Heart right ventricle (tissue), 16 donors: ENCODE results near the gene ZNF780B. TPM values are rescaled to one million over a fixed set of nuclear protein-coding genes. Genes with fewer than 3 reads are reported as not detected.

ENCODE experiments used
- ATAC-seq, 8 donors: fragments of 200-7000 bp; cut with Tn5 transposase; one replicate each; pipeline ENCODE4 v1.9.1; 2020; ENCODE audit warnings: mild to moderate bottlenecking in 8 of 8, moderate library complexity in 8 of 8, moderate number of reproducible peaks in 1 of 8
- DNase-seq, 2 donors: peaks; one replicate each; pipeline ENCODE4 v3.0.0-alpha.2; 2020
- H3K27ac ChIP-seq, 10 donors: fragments of 200-600 bp; sonication (generic) in 2 of 10; one replicate each; pipeline versions ENCODE4 v1.5.0 to v1.8.0; 2020 to 2022; ENCODE audit warnings: mild to moderate bottlenecking in 3 of 10
- H3K27me3 ChIP-seq, 7 donors: fragments of 200-600 bp; one replicate each; pipeline ENCODE4 v1.8.0; 2021 to 2022; ENCODE audit warnings: mild to moderate bottlenecking in 2 of 7
- H3K36me3 ChIP-seq, 9 donors: fragments of 200-600 bp; sonication (generic) in 1 of 9; one replicate each; pipeline versions ENCODE4 v1.5.0 to v1.8.0; 2020 to 2022; ENCODE audit warnings: mild to moderate bottlenecking in 2 of 9
- H3K4me1 ChIP-seq, 9 donors: fragments of 200-600 bp; sonication (generic) in 1 of 9; one replicate each; pipeline versions ENCODE4 v1.5.0 to v1.8.0; 2020 to 2022; ENCODE audit warnings: mild to moderate bottlenecking in 4 of 9
- H3K4me3 ChIP-seq, 10 donors: fragments of 200-600 bp; sonication (generic) in 2 of 10; one replicate each; pipeline versions ENCODE4 v1.5.0 to v1.8.0; 2020 to 2022; ENCODE audit warnings: mild to moderate bottlenecking in 7 of 10, moderate library complexity in 2 of 10
- H3K9me3 ChIP-seq, 11 donors: fragments of 200-600 bp in 10 of 11; sonication (generic) in 2 of 11; one replicate each; pipeline versions ENCODE4 v1.5.0 to v1.8.0; 2013 to 2022; ENCODE audit warnings: mild to moderate bottlenecking in 2 of 11, control low read depth in 1 of 11, moderate library complexity in 1 of 11
- CTCF ChIP-seq, 9 donors: fragments of 200-600 bp; sonication (generic) in 2 of 9; IDR thresholded peaks; one replicate each; pipeline versions ENCODE4 v1.5.0 to v1.8.0; 2021 to 2022; ENCODE audit warnings: antibody characterized with exemption in 9 of 9, mild to moderate bottlenecking in 5 of 9, moderate library complexity in 1 of 9
- WGBS, 2 donors: extraction: QIAGEN DNeasy Blood & Tissue Kit; methylation state at CpG; one replicate each; pipeline ENCODE4 v1.1.7; 2013; ENCODE audit warnings: inconsistent platforms in 1 of 2; 5-methylcytosine and 5-hydroxymethylcytosine counted together
- intact Hi-C, 10 donors: fragments of 100-400 bp; cut with DNase I; formaldehyde crosslinking; loops; one replicate each; pipeline versions ENCODE4 v1.11.1 to v1.14.2; 2022
- polyA plus RNA-seq, 2 donors: library from polyadenylated mRNA; stranded (reverse); fragments of 200-250 nt; gene quantifications; one replicate each; pipeline ENCODE4 v1.2.3, GENCODE V29; 2013
- total RNA-seq, 10 donors: library from RNA; stranded (reverse); fragmentation: NEBNext Ultra II Directional in 3 of 10; extraction: Animal tissue kit (Norgen Biotek cat#: 25700) in 3 of 10; gene quantifications; one replicate each; pipeline versions ENCODE4 v1.2.1 to v1.2.4, GENCODE V29; 2021 to 2023
- donor health status: Arrhythmogenic right ventricular cardiomyopathy.
- donor health status: ischemic (EF 13 %, LVEDD 7.1; RV severe dilation, severe dysfunction).
- donor health status: healthy with polysubstance abuse.
- donor health status: DM: no; HTN: yes; CAD: no.
- donor health status: DM: no; HTN: no; CAD: no.
- donor health status: ischemic (EF 25% LVEDD 6.9; RV normal size, moderate dysfunction).
- donor health status: ischemic (EF 25% LVEDD 5.7; RV mildly dilated, moderate dysfunction).
- donor health status: healthy.
- donor health status: DM: yes; HTN: yes; CAD: no.
- donor health status: Ischemic cardiomyopathy.
- donor health status: ischemic (EF 35%, LVEDD 5.7; RV mildly dilated, moderate dysfunction).
- donor health status: nonischemic (EF 11% LVEDD 7.7; RV severe dilation, severe dysfunction).
- donor health status: DM: yes; HTN: yes; CAD: no.
- donor health status: PGD.
- donor health status: ischemic (EF 29% LVEDD 5.4; RV normal size, mild dysfunction).
- donor health status: nonischemic (EF 23%, LVEDD 6.1; RV moderate dilation, normal function).

ZNF780B gene
- total and polyA plus RNA-seq, 12 donors, result 3.1 to 29.7 (median 24.5) TPM

GRCh38 chr19:40026597-40026970 is 29.4 kb downstream of the ZNF780B start:
- peaks cover 0 to 13% (median 0%) of the 10 kb centered on the region in 9 donors for H3K36me3 ChIP-seq
- H3K27ac ChIP-seq, result no peak overlapping the region
- TF ChIP-seq CTCF (IDR thresholded peaks at IDR 0.05), result no peak
- H3K4me3 ChIP-seq, result no peak overlapping the region
- 86 to 97% methylated on average over 5 of the region's 5 CpGs for WGBS, 2 donors
- peaks cover under 1 to 100% (median 77%) of the 10 kb centered on the region in 11 donors for H3K9me3 ChIP-seq
- no peaks in the 10 kb centered on the region for H3K27me3 ChIP-seq
- no peaks in the 10 kb centered on the region for H3K4me1 ChIP-seq
- DNase-seq, result no peak
- intact Hi-C loops, result no loop called here
- no peak for ATAC-seq

- H3K4me3 ChIP-seq, result no peak overlapping the region
- H3K27ac ChIP-seq, result no peak overlapping the region
- peaks cover 0 to 8% (median 0%) of the 10 kb centered on the region in 9 donors for H3K36me3 ChIP-seq
- TF ChIP-seq CTCF (IDR thresholded peaks at IDR 0.05), result no peak
- 93 to 97% methylated on average over 4 of the region's 4 CpGs for WGBS, 2 donors
- ATAC-seq, result no peak
- H3K27me3 ChIP-seq, result no peaks in the 10 kb centered on the region
- no peaks in the 10 kb centered on the region for H3K4me1 ChIP-seq
- H3K9me3 ChIP-seq, result peaks cover 2 to 100% (median 75%) of the 10 kb centered on the region in 11 donors
- intact Hi-C loops, result no loop called here
- DNase-seq, result no peak
Observed at GRCh38 chr19:40025938-40026596, 30.0 kb downstream of the ZNF780B start.

GRCh38 chr19:40023969-40024368 is 32.1 kb downstream of the ZNF780B start:
- 92% methylated on average over 3 of the region's 3 CpGs for WGBS, 2 donors
- ATAC-seq, result no peak
- Histone ChIP-seq H3K4me3 (no peak overlapping the region), H3K36me3 (peaks cover 0 to 17% (median 0%) of the 10 kb centered on the region in 9 donors), H3K27me3 (no peaks in the 10 kb centered on the region), H3K27ac (no peak overlapping the region), H3K9me3 (peaks cover 2 to 100% (median 68%) of the 10 kb centered on the region in 11 donors), H3K4me1 (no peaks in the 10 kb centered on the region)
- no peak for DNase-seq
- intact Hi-C loops, result no loop called here
- no peak for TF ChIP-seq CTCF (IDR thresholded peaks at IDR 0.05)

GRCh38 chr19:40013991-40014390 is 42.0 kb downstream of the ZNF780B start:
- Histone ChIP-seq H3K4me3 (no peak overlapping the region), H3K4me1 (no peaks in the 10 kb centered on the region), H3K9me3 (peaks cover 0 to 100% (median 56%) of the 10 kb centered on the region in 11 donors), H3K27ac (no peak overlapping the region), H3K36me3 (peaks cover 0 to 77% (median 59%) of the 10 kb centered on the region in 9 donors), H3K27me3 (no peaks in the 10 kb centered on the region)
- no peak for DNase-seq
- WGBS, 2 donors, result 92 to 95% methylated on average over 4 of the region's 4 CpGs
- ATAC-seq, result no peak
- intact Hi-C loops, result no loop called here
- no peak for TF ChIP-seq CTCF (IDR thresholded peaks at IDR 0.05)
